HG03280 (cell line): ENCODE data around the gene ZNF439.
"Not testable (repeated sequence)": the region's sequence is repeated elsewhere in the genome, so short reads cannot be mapped to it uniquely, and the experiment has no call there.

Experiments
- ATAC-seq: cut with Tn5 transposase; IDR thresholded peaks from one replicate; pipeline ENCODE4 v1.9.1; 2021; ENCODE audit warnings: mild to moderate bottlenecking, moderate library complexity; ENCODE audit not compliant: unreplicated experiment

Gene ZNF439

DNA sequence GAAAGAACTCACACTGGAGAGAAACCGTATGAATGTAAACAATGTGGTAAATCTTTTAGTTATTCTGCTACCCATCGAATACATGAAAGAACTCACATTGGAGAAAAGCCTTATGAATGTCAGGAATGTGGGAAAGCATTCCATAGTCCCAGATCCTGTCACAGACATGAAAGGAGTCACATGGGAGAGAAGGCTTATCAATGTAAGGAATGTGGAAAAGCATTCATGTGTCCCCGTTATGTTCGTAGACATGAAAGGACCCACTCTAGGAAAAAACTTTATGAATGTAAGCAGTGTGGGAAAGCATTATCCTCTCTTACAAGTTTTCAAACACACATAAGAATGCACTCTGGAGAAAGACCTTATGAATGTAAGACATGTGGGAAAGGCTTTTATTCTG, 19.2 kb downstream of the ZNF439 start:
- ATAC-seq, result not testable (repeated sequence)

DNA sequence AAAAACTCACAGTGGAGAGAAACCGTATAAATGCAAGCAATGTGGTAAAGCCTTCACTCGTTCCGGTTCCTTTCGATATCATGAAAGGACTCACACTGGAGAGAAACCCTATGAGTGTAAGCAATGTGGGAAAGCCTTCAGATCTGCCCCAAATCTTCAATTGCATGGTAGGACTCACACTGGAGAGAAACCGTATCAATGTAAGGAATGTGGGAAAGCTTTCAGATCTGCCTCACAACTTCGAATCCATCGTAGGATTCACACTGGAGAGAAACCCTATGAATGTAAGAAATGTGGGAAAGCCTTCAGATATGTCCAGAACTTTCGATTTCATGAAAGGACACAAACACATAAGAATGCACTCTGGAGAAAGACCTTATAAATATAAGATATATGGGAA, 19.7 kb downstream of the ZNF439 start:
- no peak for ATAC-seq

DNA sequence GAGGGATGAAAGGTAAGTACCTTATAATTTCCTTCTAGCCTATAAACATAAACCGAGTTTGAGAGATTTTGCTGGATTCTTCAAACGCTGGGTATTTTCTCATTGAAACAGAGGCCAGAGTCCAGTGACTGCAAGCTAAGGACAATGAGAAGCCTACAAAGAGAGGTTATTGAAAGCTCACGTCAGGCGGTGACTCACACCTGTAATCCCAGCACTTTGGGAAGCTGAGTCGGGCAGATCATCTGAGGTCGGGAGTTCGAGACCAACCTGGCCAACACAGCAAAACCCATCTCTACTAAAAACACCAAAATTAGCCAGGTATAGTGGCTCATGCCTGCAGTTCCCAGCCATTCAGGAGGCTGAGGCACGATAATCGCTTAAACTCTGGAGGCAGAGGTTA, 24.1 kb downstream of the ZNF439 start:
- ATAC-seq, result no peak

DNA sequence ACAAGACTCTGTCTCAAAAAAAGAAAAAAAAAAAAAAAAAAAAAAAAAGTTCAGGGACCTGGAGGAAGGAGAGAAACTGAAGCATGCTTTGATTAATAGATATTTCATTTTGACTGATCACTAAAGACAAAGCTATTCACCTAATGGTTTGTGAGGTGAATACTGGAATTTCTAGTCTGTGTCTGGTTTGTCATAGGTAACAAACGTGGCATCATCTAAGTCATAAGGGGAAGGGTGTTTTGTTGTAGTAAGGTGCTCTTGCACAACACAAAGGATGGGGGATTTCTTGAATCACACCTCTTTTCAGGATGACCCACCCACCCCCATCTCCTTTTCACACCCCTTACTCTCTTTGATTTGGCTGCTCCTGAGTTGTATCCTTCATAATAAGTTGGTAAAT, 25.2 kb downstream of the ZNF439 start:
- ATAC-seq, result no peak

DNA sequence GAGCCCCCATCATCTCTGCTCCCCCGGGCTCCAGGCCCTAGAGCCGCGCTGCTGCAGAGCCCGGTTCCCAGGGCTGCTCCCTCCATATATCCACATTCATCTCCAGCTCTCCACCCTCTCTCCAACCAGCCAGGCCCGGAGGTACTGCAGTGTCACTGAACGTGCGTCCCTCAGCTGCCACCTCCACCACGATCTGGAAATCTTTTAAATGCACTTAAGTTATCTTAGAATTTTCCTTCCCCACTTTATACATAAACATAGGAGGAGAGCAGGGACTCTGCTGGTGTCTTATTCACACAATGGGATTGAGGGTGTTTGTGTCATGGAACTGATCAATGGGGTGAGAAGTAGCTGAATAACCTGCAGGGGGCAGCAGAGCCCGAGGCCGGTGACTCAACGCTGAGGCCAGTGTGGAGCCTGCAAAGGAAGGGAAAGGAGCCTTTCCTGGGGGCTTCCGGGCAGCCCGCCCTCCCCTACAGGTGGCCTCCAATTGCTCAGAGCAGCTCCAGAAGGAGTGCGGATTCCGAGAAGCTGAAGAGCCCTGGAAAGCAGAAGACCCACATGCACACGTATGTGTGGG, 31.3 kb downstream of the ZNF439 start:
- not testable (repeated sequence) for ATAC-seq

DNA sequence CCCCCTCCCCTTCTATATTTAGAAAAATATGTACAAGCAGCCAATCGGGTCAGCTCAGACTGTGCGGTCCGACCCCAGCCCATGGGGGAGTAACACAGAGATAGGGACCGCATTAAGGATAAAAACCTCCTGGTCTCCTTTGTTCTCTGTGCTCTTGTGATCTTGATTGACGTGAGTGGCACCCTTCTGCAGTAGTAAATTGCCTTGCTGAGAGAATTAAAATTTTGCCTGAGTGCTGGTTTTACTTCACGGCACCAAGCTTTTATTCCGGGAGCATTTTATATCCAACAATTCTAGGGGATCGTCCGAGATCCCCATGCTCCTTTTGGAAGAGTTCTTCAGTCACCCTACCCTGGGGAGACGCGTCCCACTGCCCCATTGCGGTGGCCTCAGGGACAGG, 32.1 kb downstream of the ZNF439 start:
- no peak for ATAC-seq

DNA sequence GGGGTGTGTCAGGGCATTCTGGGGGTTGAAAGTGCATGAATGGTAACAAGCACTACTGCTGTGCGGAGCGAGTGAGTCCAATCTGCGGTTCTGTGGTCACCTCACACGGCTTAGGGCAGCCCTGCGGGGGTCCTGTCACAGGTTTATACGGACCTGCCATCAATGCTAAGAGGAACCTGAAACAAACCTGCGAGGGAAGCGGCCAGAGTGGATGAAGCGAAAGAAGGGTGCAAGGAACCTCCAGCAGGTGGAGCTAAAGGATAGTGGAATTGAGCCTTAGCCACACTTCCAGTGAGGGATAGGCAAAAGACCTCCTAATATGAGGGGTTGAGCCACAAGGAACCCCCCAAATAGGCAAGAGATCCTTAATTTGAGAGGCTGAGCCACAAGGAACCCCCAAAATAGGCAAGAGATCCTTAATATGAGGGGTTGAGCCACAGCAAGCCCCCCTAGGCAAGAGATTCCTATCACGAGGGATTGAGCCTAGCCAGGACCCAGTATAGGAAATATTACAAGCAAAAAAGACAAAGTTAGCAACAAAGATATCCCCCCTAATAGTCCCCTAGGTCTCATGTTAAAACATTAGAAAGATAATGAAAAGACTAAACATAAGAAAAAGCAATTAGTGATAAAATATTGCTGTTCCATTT, 32.8 kb downstream of the ZNF439 start:
- ATAC-seq, result no peak

DNA sequence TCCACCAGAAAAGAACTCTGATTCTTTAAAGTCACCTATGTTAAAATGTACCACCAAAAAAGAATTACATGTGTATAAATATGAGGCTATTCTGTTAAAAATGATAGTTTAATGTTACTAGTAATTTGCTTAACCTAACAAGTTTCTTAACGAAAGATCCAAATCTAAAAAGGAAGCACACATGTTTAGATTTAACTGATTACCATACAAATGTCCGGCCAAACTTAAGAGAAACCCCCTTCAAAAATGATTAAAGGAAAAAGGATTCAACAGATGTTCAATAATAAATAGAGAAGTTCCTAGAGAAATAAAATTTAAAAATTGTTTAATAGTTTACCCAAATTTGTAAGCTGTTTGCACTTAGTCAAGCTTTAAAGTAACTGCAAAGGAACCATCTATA, 34.1 kb downstream of the ZNF439 start:
- no peak for ATAC-seq

DNA sequence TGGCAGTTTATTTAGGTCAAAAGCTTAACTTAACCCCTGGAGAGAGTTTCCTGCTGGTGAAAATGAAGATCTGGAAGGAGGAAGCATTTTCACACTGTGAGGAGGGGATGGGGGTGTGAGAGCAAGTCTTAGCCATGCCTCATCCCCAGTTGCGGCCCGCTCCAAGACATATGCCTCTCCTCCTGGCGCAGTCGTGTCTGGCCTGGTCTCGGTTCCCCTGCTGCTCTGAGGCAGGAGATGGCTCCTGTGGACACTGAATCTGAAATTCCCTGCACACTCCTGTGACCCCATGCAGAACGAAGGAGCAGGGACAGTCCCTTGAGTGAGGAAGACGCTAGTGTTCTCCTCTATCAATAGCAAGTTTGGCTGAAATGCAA, 38.7 kb downstream of the ZNF439 start:
- ATAC-seq, result no peak

DNA sequence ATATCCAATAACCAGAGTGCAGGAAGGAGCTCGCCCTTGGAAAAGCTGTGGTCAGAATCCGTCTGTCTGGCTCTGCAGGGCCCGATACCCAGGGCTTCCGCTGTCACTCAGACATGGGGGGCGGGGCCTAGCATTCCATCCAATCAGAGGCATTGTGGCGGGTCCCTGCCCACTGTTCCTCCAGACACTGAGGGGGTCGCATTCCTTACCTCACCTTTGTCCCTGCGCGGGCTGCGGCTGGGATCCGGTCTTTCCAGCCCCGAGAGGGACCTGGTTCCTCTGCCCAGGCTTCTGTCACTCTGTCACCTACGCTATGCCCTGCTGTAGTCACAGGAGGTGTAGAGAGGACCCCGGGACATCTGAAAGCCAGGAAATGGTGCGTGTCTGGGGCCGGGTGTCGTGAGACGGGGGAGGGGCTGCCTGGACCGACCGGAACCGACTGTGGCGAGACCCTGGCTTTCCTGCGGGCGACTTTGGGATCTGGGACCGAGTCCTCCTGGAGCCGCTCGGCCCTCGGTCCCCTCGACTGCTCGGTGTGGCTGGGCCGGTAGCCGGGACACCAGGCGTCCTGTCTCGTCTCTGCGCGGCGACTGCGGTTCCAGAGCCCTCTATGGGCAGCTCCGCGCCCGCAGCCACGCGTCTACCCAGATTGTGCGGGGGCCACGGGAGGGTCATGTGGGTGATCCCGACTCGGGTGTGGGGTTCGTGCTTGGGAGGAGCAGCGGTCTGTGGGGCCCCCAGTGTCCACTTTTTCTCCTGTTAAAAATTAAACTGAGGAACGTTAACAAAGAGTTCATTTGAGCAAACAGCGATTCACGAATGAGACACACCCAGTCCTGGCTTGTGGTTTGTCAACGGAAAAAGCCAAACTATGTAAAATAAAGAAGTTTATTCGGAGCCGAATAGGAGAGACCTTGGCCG, 39.3 kb downstream of the ZNF439 start, which contains the start of gene ZNF69:
Gene ZNF69 (plus strand): TSS at position 172 of the 921 bp plus-strand sequence. CDS start 142 bp downstream, at position 314.
- ATAC-seq, result peak; percentile 72

DNA sequence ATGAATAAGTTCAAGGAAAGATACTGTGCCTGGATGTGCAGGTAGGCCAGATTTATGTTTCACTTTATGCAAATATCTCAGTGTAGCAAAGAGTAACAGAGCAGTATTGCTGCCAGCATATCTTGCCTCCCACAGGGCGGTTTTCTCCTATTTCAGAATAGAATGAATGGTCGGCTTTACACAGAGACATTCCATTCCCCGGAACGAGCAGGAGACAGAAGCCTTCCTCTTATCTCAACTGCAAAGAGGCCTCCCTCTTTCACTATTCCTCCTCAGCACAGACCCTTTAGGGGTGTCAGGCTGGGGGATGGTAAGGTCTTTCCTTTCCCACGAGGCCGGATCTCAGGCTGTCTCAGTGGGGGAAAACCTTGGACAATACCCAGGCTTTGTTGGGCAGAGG, 41.4 kb downstream of the ZNF439 start:
- not testable (repeated sequence) for ATAC-seq

DNA sequence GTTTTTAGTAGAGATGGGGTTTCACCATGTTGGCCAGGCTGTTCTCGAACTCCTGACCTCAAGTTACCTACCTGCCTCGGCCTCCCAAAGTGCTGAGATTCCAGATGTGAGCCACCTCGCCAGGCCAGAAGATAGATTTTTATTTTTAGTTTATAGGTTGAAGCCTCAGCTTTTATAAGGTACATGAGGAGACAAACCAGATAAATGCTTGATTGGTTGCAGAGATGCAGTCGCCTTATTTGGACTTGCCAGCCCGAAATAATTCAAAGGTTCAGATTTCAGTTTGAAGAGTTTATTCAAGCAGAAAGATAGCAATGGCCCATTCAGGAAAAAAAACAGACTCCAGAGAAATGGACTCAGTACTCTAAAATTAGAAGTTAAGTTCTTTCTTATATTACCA, 42.1 kb downstream of the ZNF439 start:
- no peak for ATAC-seq

DNA sequence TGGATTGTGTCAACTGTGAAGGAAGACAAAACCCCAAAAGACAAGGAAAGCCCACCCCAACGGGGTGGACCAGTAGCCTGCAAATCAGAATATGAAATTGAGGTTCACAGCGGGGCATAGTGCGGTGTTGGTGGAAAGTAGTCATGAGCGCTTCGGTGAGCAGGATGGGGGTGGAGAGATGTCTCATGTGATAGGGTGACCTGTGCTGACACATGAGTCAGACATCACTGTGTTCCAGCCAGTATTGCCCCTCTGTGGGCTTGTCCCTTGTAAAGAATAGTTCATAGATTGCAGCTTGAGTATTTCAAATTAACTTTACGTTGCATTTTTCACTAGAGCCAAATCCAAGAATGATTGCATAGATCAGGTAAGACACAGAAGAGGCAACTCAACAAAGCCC, 46.3 kb downstream of the ZNF439 start:
- no peak for ATAC-seq

DNA sequence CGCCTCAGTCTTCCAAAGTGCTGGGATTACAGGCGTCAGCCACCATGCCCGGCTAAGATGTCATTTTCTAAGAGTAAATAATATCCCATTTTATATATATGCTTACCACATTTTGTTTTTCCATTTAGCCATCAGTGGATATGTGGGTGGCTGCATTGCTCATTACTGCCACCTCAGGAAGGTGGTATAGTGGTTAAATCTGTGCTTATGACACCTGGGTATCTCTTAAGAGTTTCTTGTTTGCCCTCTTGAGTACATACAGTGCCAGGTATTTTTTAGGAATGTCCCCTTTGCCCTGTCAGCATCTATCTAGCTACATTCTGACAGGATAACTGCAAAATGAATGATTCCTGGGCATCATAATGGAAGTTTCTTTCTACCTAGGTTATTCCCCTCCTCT, 53.7 kb downstream of the ZNF439 start:
- ATAC-seq, result no peak

DNA sequence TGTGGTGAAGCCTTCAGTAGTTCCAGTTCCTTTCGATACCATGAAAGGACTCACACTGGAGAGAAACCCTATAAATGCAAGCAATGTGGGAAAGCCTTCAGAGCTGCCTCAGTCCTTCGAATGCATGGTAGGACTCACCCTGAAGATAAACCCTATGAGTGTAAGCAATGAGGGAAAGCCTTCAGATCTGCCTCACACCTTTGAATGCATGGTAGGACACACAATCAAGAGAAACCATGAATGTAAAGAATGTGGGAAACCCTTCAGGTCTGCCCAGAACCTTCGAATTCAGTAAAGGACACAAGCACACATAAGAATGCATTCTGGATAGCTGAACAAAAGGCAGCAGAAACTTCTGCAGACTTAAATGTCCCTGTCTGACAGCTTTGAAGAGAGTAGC, 57.4 kb downstream of the ZNF439 start:
- ATAC-seq, result no peak

DNA sequence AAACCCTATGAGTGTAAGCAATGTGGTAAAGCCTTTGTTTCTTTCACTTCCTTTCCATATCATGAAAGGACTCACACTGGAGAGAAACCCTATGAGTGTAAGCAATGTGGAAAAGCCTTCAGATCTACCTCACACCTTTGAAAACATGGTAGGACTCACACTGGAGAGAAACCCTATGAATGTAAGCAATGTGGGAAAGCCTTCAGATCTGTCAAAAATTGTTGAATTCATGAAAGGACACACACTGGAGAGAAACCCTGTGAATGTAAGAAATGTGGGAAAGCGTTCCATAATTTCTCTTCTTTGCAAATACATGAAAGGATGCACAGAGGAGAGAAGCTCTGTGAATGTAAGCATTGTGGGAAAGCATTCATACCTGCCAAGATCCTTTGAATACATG, 63.4 kb downstream of the ZNF439 start:
- not testable (repeated sequence) for ATAC-seq

DNA sequence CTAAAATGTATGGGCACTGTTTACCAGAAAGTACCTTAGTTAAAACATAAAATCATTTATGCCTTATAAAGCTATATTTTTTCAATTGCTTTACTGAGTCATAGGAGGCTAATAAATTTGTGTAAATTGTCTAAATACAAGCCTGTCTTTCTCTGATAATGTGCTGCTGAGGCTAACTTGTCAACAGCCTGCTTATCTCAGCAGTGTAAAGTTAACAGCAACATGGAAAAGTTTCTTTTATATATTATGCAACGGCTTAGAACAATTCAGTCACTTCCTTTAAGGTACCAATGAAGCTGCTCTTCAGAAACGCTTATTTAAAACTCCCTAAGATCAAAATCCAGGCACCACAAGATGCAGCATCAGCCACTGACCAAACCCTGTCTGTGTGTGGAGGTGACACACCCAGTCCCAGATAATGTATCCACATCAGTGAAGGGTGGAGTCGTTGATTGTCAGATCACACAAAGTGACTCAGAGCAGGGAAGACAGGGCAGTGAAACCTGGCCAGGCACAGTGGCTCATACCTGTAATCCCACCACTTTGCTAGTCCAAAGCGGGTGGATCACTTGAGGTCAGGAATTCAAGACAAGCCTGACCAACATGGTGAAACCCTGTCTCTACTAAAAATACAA, 66.0 kb downstream of the ZNF439 start:
- not testable (repeated sequence) for ATAC-seq
